Measurements from ENCODE around the gene GRHL1. TPM values are rescaled to one million over a fixed set of nuclear protein-coding genes. Genes with fewer than 3 reads are reported as not detected.

Gene GRHL1
- total and polyA plus RNA-seq, 5 donors, result 0.81 to 5.7 (median 2.6) TPM

DNA sequence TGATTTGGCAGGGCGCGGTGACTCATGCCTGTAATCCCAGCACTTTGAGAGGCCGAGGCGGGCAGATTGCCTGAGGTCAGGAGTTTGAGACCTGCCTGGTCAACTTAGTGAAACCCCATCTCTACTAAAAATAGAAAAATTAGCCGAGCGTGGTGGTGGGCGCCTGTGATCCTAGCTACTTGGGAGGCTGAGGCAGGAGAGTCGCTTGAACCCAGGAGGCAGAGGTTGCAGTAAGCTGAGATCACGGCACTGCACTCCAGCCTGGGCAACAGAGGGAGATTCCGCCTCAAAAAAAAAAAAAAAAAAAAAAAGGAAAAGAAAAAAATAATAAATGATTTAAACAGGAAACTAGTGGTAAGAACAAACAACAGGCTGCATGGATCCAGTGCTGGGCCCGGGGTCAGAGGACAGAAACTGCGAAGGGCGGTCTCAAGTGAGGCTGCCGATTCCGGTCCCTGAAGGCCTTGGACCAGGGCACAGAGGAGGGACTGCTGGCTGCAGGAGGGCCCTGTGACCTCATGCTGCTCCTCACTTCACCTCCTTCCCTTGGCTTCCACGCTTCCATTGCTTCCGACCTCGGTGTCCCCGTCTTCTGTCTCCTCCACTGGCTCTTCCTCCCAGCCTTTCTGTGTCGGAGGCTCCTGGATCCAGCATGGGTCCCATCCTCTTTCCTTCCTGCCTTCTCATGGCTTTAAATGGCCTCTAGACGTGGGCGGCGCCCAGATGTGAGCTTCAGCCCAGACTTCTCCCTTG, 2.1 kb upstream of the GRHL1 start:
- no peak overlapping the region for H3K4me3 ChIP-seq (ENCODE audit: low read length)
- H3K9me3 ChIP-seq (ENCODE audit: control insufficient read depth, low read length), result no peaks in the 10 kb centered on the region
- no peaks in the 10 kb centered on the region for H3K4me1 ChIP-seq (ENCODE audit: control insufficient read depth, insufficient read depth, low read length)
- WGBS, result 83% methylated on average over 23 of the region's 23 CpGs
- H3K27me3 ChIP-seq (ENCODE audit: control insufficient read depth, insufficient read depth), result no peaks in the 10 kb centered on the region
- DNase-seq (peak in 1 of 3 donors; percentile 41), ATAC-seq (no peak)
- no peak overlapping the region for H3K27ac ChIP-seq (ENCODE audit: low read length)
- intact Hi-C loops (cut with DNase I), result no loop called here

DNA sequence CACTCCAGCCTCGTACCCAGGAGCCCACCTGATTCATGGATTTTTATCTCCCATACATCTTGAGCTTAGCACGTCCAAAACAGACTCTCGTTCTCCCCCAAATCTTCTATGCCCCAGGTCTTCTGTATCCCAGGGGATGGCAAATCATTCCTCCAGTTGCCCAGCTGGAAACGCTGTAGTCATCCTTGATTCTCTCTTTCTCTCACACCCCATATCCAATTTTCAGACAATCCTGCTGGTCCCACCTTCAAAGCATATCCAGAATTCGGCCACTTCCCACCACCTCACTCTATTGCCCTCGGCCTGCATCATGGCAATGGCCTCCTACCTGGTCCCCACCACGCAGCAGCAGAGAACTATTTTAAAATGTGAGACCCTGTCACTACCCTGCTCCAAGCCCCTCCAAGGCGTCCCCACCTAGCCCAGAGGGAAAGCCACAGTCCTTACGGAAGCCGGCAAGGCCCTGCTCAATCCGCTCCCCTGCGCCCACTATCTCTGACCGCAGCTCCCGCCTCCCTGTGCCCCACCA, 1.4 kb upstream of the GRHL1 start:
- DNase-seq (no peak), ATAC-seq (no peak)
- Histone ChIP-seq H3K9me3 (ENCODE audit: control insufficient read depth, low read length) (no peaks in the 10 kb centered on the region), H3K4me1 (ENCODE audit: control insufficient read depth, insufficient read depth, low read length) (no peaks in the 10 kb centered on the region), H3K4me3 (ENCODE audit: low read length) (no peak overlapping the region), H3K27me3 (ENCODE audit: control insufficient read depth, insufficient read depth) (no peaks in the 10 kb centered on the region), H3K27ac (ENCODE audit: low read length) (no peak overlapping the region)
- WGBS, result 96% methylated on average over 14 of the region's 14 CpGs
- intact Hi-C loops (cut with DNase I), result loop anchor here in 1 of 4 donors (10.0 kb wide), 1 partner anchor 105 kb away; the partner anchor contains the start of gene TAF1B

DNA sequence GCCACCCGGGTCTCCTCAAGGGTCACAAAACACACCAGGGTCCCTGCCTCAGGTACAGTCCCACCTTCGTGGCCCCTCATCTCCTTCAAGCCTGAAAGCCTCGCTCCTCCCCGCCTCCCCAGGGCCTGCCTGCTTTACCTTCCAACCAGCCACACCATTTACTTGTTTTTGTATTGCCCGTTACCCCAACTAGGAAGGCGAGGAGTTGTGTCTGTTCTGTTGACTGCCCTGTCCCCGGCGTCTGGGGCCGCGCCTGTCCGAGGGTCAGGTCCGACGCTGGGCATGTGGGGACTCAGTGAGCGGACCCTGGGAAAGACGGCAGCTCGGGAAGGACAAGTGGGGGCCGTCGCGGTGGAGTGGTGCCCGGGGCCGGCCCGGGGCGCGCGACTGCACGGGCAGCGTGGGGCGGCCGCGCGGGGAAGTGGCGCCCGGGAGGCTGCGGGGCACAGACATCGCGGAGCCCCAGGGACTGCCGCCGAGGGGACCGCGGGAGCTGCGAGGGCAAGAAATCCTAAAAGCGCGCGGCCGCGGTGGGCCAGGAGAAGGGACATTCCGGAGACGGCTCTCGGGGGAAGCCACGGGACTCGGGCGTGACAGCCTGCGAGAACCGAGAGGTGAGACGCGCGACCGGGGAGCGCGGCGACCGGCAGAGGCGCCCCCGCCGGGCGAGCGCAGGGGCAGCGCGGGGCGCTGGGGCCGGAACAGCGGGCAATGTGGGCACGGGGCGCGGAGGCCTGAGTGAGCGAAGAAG, 797 bp upstream of the GRHL1 start:
- Histone ChIP-seq H3K27ac (ENCODE audit: low read length) (peak overlapping the region; percentile 5), H3K27me3 (ENCODE audit: control insufficient read depth, insufficient read depth) (no peaks in the 10 kb centered on the region), H3K4me1 (ENCODE audit: control insufficient read depth, insufficient read depth, low read length) (no peaks in the 10 kb centered on the region), H3K9me3 (ENCODE audit: control insufficient read depth, low read length) (no peaks in the 10 kb centered on the region), H3K4me3 (ENCODE audit: low read length) (peak overlapping the region; percentile 77)
- WGBS, result 7% methylated on average over 76 of the region's 76 CpGs
- peak; percentile 38 to 78 (median 71) for DNase-seq
- intact Hi-C loops (cut with DNase I), result loop anchor here in 1 of 4 donors (10.0 kb wide), 1 partner anchor 106 kb away; the partner anchor contains the start of gene TAF1B
- ATAC-seq, result peak; percentile 7 to 38

DNA sequence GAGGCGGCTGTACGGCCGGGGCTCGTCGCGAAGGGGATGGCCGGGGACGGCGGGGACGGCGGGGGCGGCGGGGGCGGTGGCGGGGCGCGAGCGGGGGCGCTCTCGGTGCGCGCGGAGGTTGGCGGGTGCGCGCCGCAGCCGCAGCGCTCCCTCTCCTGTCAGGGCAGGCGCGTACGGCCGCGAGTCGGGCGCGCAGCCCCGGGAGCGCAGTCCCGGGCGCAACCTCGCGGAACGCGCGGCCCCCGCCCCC, 296 bp upstream of the GRHL1 start:
- Histone ChIP-seq H3K4me3 (ENCODE audit: low read length) (peak overlapping the region; percentile 77), H3K27me3 (ENCODE audit: control insufficient read depth, insufficient read depth) (no peaks in the 10 kb centered on the region), H3K9me3 (ENCODE audit: control insufficient read depth, low read length) (no peaks in the 10 kb centered on the region), H3K4me1 (ENCODE audit: control insufficient read depth, insufficient read depth, low read length) (no peaks in the 10 kb centered on the region), H3K27ac (ENCODE audit: low read length) (peak overlapping the region; percentile 5)
- ATAC-seq, result no peak
- DNase-seq, result no peak
- intact Hi-C loops (cut with DNase I), result loop anchor here in 1 of 4 donors (10.0 kb wide), 1 partner anchor 106 kb away; the partner anchor contains the start of gene TAF1B
- WGBS, result under 1% methylated on average over 47 of the region's 47 CpGs

DNA sequence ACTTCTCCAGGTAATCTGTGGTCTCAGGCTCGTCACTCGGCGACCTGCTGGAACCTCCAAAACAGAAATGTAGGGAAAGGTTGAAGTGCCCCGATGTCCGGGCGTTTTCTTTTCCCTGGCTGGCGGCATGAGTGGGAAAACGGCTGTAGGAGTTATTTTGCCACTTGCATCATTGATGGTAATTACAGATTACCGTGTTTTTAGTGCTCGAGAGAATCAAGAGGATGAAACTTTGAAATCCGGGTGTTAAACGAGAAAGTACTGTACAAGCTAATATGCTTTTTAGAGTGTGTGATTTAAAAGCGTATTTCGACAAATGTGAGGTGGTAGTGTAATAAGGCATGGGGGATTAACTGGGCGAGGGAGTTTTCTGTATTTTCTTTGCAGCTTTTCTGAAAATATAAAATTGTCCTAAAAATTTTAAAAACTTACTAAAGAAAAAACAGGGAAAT, 819 bp downstream of the GRHL1 start:
- peak in 1 of 3 donors; percentile 30 for DNase-seq
- no peak for ATAC-seq
- no peak overlapping the region for H3K27ac ChIP-seq (ENCODE audit: low read length)
- 23% methylated on average over 15 of the region's 15 CpGs for WGBS
- no peaks in the 10 kb centered on the region for H3K4me1 ChIP-seq (ENCODE audit: control insufficient read depth, insufficient read depth, low read length)
- H3K27me3 ChIP-seq (ENCODE audit: control insufficient read depth, insufficient read depth), result no peaks in the 10 kb centered on the region
- no peaks in the 10 kb centered on the region for H3K9me3 ChIP-seq (ENCODE audit: control insufficient read depth, low read length)
- intact Hi-C loops (cut with DNase I), result loop anchor here in 1 of 4 donors (10.0 kb wide), 1 partner anchor 108 kb away; the partner anchor contains the start of gene TAF1B
- H3K4me3 ChIP-seq (ENCODE audit: low read length), result peak overlapping the region; percentile 77

DNA sequence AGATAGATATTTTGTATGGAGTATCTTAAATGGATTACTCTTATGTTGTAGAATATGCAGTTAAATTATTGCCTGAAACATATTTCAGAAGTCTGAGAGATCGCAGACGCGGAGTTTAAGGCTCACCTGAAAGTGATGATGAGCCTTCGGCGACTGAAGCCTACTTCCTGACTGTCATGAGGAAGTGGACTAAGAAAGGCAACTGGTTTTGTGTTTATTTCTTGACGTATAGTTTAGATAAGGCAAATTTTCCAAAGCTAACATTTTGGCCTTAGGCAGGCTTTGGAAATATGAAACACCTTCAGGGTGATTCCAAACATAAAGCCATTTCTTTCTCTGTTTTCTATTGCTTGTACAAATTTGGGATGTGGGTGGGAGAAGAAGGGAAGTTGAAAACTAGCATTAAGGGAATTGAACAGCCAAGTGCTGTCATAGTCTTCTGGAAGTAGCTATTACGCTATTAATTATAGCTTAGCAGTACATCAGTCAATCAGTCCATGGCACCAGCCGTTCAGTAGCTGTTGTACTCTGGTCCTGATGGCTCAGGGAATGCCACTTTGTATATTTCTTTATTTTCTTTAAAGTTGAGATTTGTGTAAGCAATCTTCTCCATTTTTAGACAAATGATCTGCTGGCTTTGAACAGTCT, 1.5 kb downstream of the GRHL1 start:
- Histone ChIP-seq H3K27me3 (ENCODE audit: control insufficient read depth, insufficient read depth) (no peaks in the 10 kb centered on the region), H3K9me3 (ENCODE audit: control insufficient read depth, low read length) (no peaks in the 10 kb centered on the region), H3K4me1 (ENCODE audit: control insufficient read depth, insufficient read depth, low read length) (no peaks in the 10 kb centered on the region), H3K27ac (ENCODE audit: low read length) (no peak overlapping the region), H3K4me3 (ENCODE audit: low read length) (no peak overlapping the region)
- 81% methylated on average over 8 of the region's 8 CpGs for WGBS
- intact Hi-C loops (cut with DNase I), result loop anchor here in 1 of 4 donors (10.0 kb wide), 1 partner anchor 108 kb away; the partner anchor contains the start of gene TAF1B
- ATAC-seq, result no peak
- no peak for DNase-seq

DNA sequence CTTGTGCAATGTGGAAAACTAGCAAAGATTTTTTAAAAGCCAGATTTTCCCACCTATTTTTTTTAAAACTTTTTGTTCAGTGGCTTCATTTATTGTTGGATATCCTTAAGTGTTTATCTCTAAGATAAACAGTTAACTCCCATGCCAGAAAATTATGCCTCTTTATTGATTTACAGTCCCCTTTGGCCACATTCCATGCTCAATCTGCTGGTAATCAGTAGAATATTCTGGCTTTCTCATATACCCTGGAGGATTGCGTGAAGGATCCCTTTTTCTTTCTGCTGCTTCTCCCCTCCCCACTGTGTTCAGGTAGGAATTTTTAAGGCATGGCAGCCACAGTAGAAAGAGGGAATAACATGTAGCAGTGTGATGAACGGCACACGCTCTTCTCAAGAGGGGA, 2.6 kb downstream of the GRHL1 start:
- Histone ChIP-seq H3K27me3 (ENCODE audit: control insufficient read depth, insufficient read depth) (no peaks in the 10 kb centered on the region), H3K9me3 (ENCODE audit: control insufficient read depth, low read length) (no peaks in the 10 kb centered on the region), H3K27ac (ENCODE audit: low read length) (no peak overlapping the region), H3K4me3 (ENCODE audit: low read length) (no peak overlapping the region), H3K4me1 (ENCODE audit: control insufficient read depth, insufficient read depth, low read length) (no peaks in the 10 kb centered on the region)
- no peak for ATAC-seq
- DNase-seq, result no peak
- 92% methylated on average over 3 of the region's 3 CpGs for WGBS
- intact Hi-C loops (cut with DNase I), result loop anchor here in 1 of 4 donors (10.0 kb wide), 1 partner anchor 109 kb away; the partner anchor contains the start of gene TAF1B

DNA sequence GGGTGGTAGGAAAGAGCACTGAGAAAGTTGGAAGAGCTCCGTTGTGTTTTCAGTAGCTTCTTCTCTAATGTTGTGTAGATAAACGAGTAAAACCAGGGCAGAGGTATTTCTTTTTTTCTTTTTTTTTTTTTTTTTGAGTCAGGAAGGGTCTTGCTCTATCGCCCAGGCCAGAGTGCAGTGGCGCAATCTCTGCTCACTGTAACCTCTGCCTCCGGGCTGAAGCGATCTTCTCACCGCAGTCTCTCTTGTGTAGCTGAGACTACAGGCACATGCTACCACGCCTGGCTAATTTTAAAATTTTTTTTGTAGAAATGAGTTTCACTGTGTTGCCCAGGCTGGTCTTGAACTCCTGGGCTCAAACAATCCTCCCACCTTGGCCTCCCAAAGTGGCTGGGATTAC, 6.6 kb downstream of the GRHL1 start:
- ATAC-seq, result no peak
- WGBS, result 92% methylated on average over 8 of the region's 8 CpGs
- H3K4me1 ChIP-seq (ENCODE audit: control insufficient read depth, insufficient read depth, low read length), result no peaks in the 10 kb centered on the region
- H3K27ac ChIP-seq (ENCODE audit: low read length), result no peak overlapping the region
- DNase-seq, result no peak
- no peaks in the 10 kb centered on the region for H3K9me3 ChIP-seq (ENCODE audit: control insufficient read depth, low read length)
- intact Hi-C loops (cut with DNase I), result loop anchor here in 1 of 4 donors (10.0 kb wide), 1 partner anchor 113 kb away; the partner anchor contains the start of gene TAF1B
- no peaks in the 10 kb centered on the region for H3K27me3 ChIP-seq (ENCODE audit: control insufficient read depth, insufficient read depth)
- no peak overlapping the region for H3K4me3 ChIP-seq (ENCODE audit: low read length)

DNA sequence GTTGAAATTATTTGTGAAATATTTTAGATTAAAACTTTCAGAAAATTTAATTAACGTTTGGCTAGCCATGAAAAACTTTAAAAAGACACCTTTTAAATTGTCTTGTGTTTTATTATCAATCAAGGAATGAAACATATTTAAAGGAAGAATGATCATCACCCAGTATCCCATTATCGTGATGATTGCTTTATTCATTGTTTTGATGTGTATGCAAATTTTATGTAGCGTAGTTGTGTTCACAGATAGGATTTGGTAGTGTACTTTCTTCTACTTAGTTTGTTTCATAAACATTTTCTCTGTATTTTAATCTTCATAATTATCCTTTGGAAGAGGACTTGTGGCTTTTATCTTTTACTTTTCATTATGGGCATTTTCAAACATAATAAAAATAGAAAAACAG, 7.8 kb downstream of the GRHL1 start:
- no peak for ATAC-seq
- no peak overlapping the region for H3K27ac ChIP-seq (ENCODE audit: low read length)
- H3K4me1 ChIP-seq (ENCODE audit: control insufficient read depth, insufficient read depth, low read length), result no peaks in the 10 kb centered on the region
- no peaks in the 10 kb centered on the region for H3K27me3 ChIP-seq (ENCODE audit: control insufficient read depth, insufficient read depth)
- no peak for DNase-seq
- WGBS, result 93% methylated on average over 3 of the region's 3 CpGs
- H3K9me3 ChIP-seq (ENCODE audit: control insufficient read depth, low read length), result no peaks in the 10 kb centered on the region
- intact Hi-C loops (cut with DNase I), result loop anchor here in 1 of 4 donors (10.0 kb wide), 1 partner anchor 114 kb away; the partner anchor contains the start of gene TAF1B
- H3K4me3 ChIP-seq (ENCODE audit: low read length), result no peak overlapping the region

DNA sequence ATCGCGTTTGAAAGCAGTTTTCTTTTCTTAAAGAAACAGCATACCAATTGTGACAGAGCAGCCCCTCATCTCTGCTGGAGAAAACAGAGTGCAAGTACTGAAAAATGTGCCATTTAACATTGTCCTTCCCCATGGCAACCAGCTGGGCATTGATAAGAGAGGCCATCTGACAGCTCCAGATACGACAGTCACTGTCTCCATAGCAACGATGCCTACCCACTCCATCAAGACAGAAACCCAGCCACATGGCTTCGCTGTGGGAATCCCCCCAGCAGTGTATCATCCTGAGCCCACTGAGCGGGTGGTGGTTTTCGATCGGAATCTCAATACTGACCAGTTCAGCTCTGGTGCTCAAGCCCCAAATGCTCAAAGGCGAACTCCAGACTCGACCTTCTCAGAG, 9.5 kb downstream of the GRHL1 start:
- intact Hi-C loops (cut with DNase I), result no loop called here
- H3K4me1 ChIP-seq (ENCODE audit: control insufficient read depth, insufficient read depth, low read length), result no peaks in the 10 kb centered on the region
- DNase-seq (no peak), ATAC-seq (no peak)
- H3K9me3 ChIP-seq (ENCODE audit: control insufficient read depth, low read length), result no peaks in the 10 kb centered on the region
- no peak overlapping the region for H3K27ac ChIP-seq (ENCODE audit: low read length)
- H3K27me3 ChIP-seq (ENCODE audit: control insufficient read depth, insufficient read depth), result no peaks in the 10 kb centered on the region
- H3K4me3 ChIP-seq (ENCODE audit: low read length), result no peak overlapping the region
- WGBS, result 70% methylated on average over 10 of the region's 10 CpGs

All from right cardiac atrium (tissue), 5 donors.